Retinal pigment epithelial cell (primary cell): ENCODE data around the gene AGK.
"Not testable (repeated sequence)": the region's sequence is repeated elsewhere in the genome, so short reads cannot be mapped to it uniquely, and the experiment has no call there.

Experiments used
- DNase-seq: peaks from one replicate; pipeline ENCODE4 v3.0.0-alpha.2; 2010; ENCODE audit warnings: low read depth
- H3K4me3 ChIP-seq: 2 replicates; pipeline ENCODE4 v1.5.1; 2011; ENCODE audit warnings: mild to moderate bottlenecking, low read length, control low read depth, moderate library complexity
- TF ChIP-seq, protein P1 (sequence below): conservative IDR thresholded peaks from 2 replicates; pipeline ENCODE4 v1.5.1; 2011; ENCODE audit warnings: low read depth, low read length, control low read depth, inconsistent platforms

AGK gene

DNA sequence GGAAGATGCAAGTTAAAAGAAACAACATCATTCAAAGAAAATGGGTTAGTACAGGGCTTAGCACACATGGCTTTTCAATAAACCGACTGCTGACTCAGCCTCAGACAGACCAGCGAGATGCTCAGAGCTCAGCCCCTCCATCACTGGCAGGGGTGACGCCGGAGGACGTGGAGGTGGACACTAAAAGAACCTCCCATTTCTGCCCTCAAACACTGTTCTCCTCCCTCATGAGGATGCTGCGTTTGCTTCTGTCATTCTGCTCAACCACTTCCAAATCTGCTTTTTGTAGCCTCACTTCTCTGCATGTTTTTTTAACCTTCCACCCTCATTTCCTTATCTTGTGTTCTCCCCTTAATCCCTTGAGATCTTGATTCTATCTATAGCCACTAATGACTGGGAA is 135.5 kb downstream of the AGK start:
- DNase-seq, result no peak
- TF ChIP-seq, protein P1, sequence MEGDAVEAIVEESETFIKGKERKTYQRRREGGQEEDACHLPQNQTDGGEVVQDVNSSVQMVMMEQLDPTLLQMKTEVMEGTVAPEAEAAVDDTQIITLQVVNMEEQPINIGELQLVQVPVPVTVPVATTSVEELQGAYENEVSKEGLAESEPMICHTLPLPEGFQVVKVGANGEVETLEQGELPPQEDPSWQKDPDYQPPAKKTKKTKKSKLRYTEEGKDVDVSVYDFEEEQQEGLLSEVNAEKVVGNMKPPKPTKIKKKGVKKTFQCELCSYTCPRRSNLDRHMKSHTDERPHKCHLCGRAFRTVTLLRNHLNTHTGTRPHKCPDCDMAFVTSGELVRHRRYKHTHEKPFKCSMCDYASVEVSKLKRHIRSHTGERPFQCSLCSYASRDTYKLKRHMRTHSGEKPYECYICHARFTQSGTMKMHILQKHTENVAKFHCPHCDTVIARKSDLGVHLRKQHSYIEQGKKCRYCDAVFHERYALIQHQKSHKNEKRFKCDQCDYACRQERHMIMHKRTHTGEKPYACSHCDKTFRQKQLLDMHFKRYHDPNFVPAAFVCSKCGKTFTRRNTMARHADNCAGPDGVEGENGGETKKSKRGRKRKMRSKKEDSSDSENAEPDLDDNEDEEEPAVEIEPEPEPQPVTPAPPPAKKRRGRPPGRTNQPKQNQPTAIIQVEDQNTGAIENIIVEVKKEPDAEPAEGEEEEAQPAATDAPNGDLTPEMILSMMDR, result no peak
- no peak overlapping the region for H3K4me3 ChIP-seq

GRCh38 chr7:141688043-141688442 is 136.8 kb downstream of the AGK start:
- no peak overlapping the region for H3K4me3 ChIP-seq
- TF ChIP-seq, protein P1, result no peak
- DNase-seq, result no peak

GRCh38 chr7:141689072-141689825 is 138.0 kb downstream of the AGK start:
- not testable (repeated sequence) for H3K4me3 ChIP-seq, DNase-seq

- no peak for DNase-seq
- H3K4me3 ChIP-seq, result no peak overlapping the region
- TF ChIP-seq, protein P1, result no peak
These were observed 140.3 kb downstream of the AGK start for GRCh38 chr7:141691540-141691939.

- TF ChIP-seq, protein P1, result no peak
- DNase-seq, result no peak
- H3K4me3 ChIP-seq, result no peak overlapping the region
These were observed 140.8 kb downstream of the AGK start for GRCh38 chr7:141691961-141692360.

DNA sequence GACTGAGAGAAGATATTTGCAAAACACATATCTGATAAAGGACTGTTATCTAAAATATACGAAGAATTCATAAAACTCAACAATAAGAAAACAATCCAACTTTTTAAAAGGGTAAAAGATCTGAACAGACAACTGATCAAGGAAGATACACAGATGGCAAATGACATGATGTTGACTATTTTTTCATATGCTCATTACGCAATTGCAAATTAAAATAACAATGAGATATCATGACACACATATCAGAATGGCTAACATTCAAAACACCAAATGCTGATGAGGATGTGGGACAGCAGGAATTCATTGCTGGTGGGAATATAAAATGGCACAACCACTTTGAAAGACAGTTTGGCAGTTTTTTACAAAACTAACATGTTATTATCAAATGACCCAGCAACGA is 141.9 kb downstream of the AGK start:
- H3K4me3 ChIP-seq, result no peak overlapping the region
- TF ChIP-seq, protein P1, result no peak
- DNase-seq, result no peak

GRCh38 chr7:141695803-141696289 is 144.6 kb downstream of the AGK start:
- no peak overlapping the region for H3K4me3 ChIP-seq
- TF ChIP-seq, protein P1, result no peak
- no peak for DNase-seq

GRCh38 chr7:141696348-141696747 is 145.1 kb downstream of the AGK start:
- no peak for DNase-seq
- TF ChIP-seq, protein P1, result no peak
- H3K4me3 ChIP-seq, result no peak overlapping the region
